A673 (cell line): ENCODE data around the gene TLX3. TPM values are rescaled to one million over a fixed set of nuclear protein-coding genes. Genes with fewer than 3 reads are reported as not detected.
"Not testable (repeated sequence)": the region's sequence is repeated elsewhere in the genome, so short reads cannot be mapped to it uniquely, and the experiment has no call there.

Experiments
- BruUV-seq: library from RNA; stranded (reverse); fragments of 400-500 nt; replicated peaks from 2 replicates; lab custom pipeline; 2021; lab: Mats Ljungman, UMichigan
- CTCF ChIA-PET: fragments of 300-600 bp; sonication (Branson Sonifier 250); formaldehyde crosslinking; loops from one replicate; lab custom pipeline; 2022; ENCODE audit warnings: antibody characterized with exemption; lab: Charles Lee
- POLR2A ChIA-PET: fragments of 300-600 bp; sonication (Branson Sonifier 250); formaldehyde crosslinking; loops from one replicate; lab custom pipeline; 2022; ENCODE audit warnings: antibody characterized with exemption; ENCODE audit not compliant: low non-redundant PET; lab: Charles Lee
- DNase-seq: peaks from one replicate; pipeline ENCODE4 v3.0.0-alpha.2; 2015; ENCODE audit warnings: low spot score
- H3K27ac ChIP-seq: fragments of 200-600 bp; sonication (generic); 2 replicates; pipeline ENCODE4 v1.5.1; 2016; ENCODE audit warnings: mixed run types, low read depth, mild to moderate bottlenecking, mixed read lengths, antibody characterized with exemption, low read length; ENCODE audit not compliant: poor library complexity, severe bottlenecking
- H3K27me3 ChIP-seq: fragments of 200-600 bp; sonication (generic); replicated peaks from 2 replicates; pipeline ENCODE4 v1.6.1; 2017; ENCODE audit warnings: mixed run types, low read depth, mild to moderate bottlenecking, mixed read lengths, antibody characterized with exemption, low read length; ENCODE audit not compliant: insufficient read depth, poor library complexity
- H3K36me3 ChIP-seq: fragments of 200-600 bp; sonication (generic); 2 replicates; pipeline ENCODE4 v1.6.1; 2016; ENCODE audit warnings: mixed run types, mild to moderate bottlenecking, mixed read lengths, antibody characterized with exemption, low read length; ENCODE audit not compliant: insufficient read depth, poor library complexity, severe bottlenecking
- H3K4me1 ChIP-seq: fragments of 200-600 bp; sonication (generic); 2 replicates; pipeline ENCODE4 v1.6.1; 2017; ENCODE audit warnings: mixed run types, mild to moderate bottlenecking, mixed read lengths, antibody characterized with exemption, low read length; ENCODE audit not compliant: insufficient read depth, poor library complexity, severe bottlenecking
- H3K4me3 ChIP-seq: fragments of 200-600 bp; sonication (generic); 2 replicates; pipeline ENCODE4 v1.5.1; 2016; ENCODE audit warnings: low read depth, mixed run types, mild to moderate bottlenecking, mixed read lengths, low read length; ENCODE audit not compliant: poor library complexity, severe bottlenecking
- H3K9me3 ChIP-seq: fragments of 200-600 bp; sonication (generic); 2 replicates; pipeline ENCODE4 v1.6.1; 2016; ENCODE audit warnings: mixed run types, low read depth, mild to moderate bottlenecking, mixed read lengths, antibody characterized with exemption, low read length; ENCODE audit not compliant: poor library complexity, severe bottlenecking
- CTCF ChIP-seq: fragments of 300-800, 200-600 bp; sonication (generic); conservative IDR thresholded peaks from 2 replicates; pipeline ENCODE4 v1.5.1; 2017; ENCODE audit warnings: low read depth, mild to moderate bottlenecking, antibody characterized with exemption, low read length, moderate library complexity, mixed read lengths
- EZH2 ChIP-seq: fragments of 200-600 bp; sonication (generic); IDR thresholded peaks from 2 replicates; pipeline ENCODE4 v1.6.1; 2017; ENCODE audit warnings: borderline replicate concordance, low read depth, mild to moderate bottlenecking, mixed read lengths, antibody characterized with exemption, low read length; ENCODE audit not compliant: poor library complexity, severe bottlenecking
- intact Hi-C: fragments of 100-400 bp; cut with micrococcal nuclease; formaldehyde crosslinking; loops from one replicate; pipeline ENCODE4 v1.10.0; 2022; ENCODE audit not compliant: unreplicated experiment
- total RNA-seq: library from RNA; stranded (reverse); gene quantifications from 2 replicates; pipeline ENCODE4 v1.2.3, GENCODE V29; 2021

TLX3 gene
- total RNA-seq, 1 experiment from 2014 or later, result not detected

GRCh38 chr5:171357843-171358242 lies 48.8 kb downstream of the TLX3 start:
- TF ChIP-seq EZH2 (no peak), CTCF (no peak)
- Histone ChIP-seq H3K36me3 (no peaks in the 10 kb centered on the region), H3K27me3 (no peaks in the 10 kb centered on the region), H3K4me1 (no peaks in the 10 kb centered on the region), H3K27ac (no peak overlapping the region), H3K4me3 (no peak overlapping the region), H3K9me3 (no peaks in the 10 kb centered on the region)
- ChIA-PET CTCF (no interaction called here), POLR2A (no interaction called here)
- no peak for DNase-seq
- intact Hi-C loops, result no loop called here
- BruUV-seq, result no TSS peak

DNA sequence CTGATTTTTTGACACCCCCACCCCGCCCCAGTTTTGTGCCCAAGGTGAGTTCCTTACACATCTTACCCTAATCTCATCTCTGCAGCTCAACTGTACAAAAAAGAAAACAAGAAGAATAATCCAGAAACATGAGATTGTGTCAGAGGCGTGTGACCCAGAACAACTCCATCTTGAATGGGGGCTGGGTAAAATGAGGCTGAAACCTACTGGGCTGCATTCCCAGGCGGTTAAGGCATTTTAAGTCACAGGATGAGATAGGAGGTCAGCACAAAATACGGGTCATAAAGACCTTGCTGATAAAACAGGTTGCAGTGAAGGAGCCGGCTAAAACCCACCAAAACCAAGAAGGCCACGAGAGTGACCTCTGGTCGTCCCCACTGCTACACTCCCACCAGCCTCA lies 52.1 kb downstream of the TLX3 start:
- intact Hi-C loops, H3K27me3 ChIP-seq, BruUV-seq, POLR2A ChIA-PET, DNase-seq, H3K4me3 ChIP-seq, H3K9me3 ChIP-seq, H3K4me1 ChIP-seq, H3K36me3 ChIP-seq, CTCF ChIA-PET, H3K27ac ChIP-seq: not testable (repeated sequence)

Other genes with a start within 250 kb of the TLX3 start
- 1,854 and 1,998 TPM in 2 replicates for gene NPM1, start 78.6 kb downstream of the TLX3 start, total RNA-seq
- gene FGF18, start 110.4 kb downstream of the TLX3 start, total RNA-seq, result 0.90 and 1.3 TPM in 2 replicates